ENCODE measurements around the gene CTDSP2.

- no peak for TF ChIP-seq CTCF (IDR thresholded peaks at IDR 0.05; ENCODE audit: low read depth, low read length)
- no peak for TF ChIP-seq EZH2phosphoT487 (IDR thresholded peaks at IDR 0.05; ENCODE audit: low read depth)
Observed at GRCh38 chr12:57846577-57847319, at the start of gene CTDSP2.
